Heart left ventricle (tissue), 13 donors: ENCODE measurements around the gene ROR1.

ENCODE experiments used
- POLR2A ChIP-seq, 2 donors: fragments of 450-650 bp; IDR thresholded peaks; one replicate each; pipeline ENCODE4 v1.6.1; 2017; ENCODE audit warnings: antibody characterized with exemption in 2 of 2, mild to moderate bottlenecking in 2 of 2, moderate library complexity in 2 of 2
- TF ChIP-seq, protein P1 (sequence below), 12 donors: fragments of 200-600 bp; sonication (generic) in 4 of 12; IDR thresholded peaks; one replicate each; pipeline versions ENCODE4 v1.5.0 to v1.8.0; 2018 to 2022; ENCODE audit warnings: antibody characterized with exemption in 12 of 12, mild to moderate bottlenecking in 5 of 12
- donor health status: ischemic (EF 13 %, LVEDD 7.1; RV severe dilation, severe dysfunction).
- donor health status: DM: no; HTN: yes; CAD: no.
- donor health status: DM: no; HTN: no; CAD: no.
- donor health status: ischemic (EF 25% LVEDD 6.9; RV normal size, moderate dysfunction).
- donor health status: ischemic (EF 25% LVEDD 5.7; RV mildly dilated, moderate dysfunction).
- donor health status: ischemic (EF 35%, LVEDD 5.7; RV mildly dilated, moderate dysfunction).
- donor health status: nonischemic (EF 11% LVEDD 7.7; RV severe dilation, severe dysfunction).
- donor health status: DM: yes; HTN: yes; CAD: no.
- donor health status: PGD.
- donor health status: ischemic (EF 29% LVEDD 5.4; RV normal size, mild dysfunction).
- donor health status: nonischemic (EF 23%, LVEDD 6.1; RV moderate dilation, normal function).

DNA sequence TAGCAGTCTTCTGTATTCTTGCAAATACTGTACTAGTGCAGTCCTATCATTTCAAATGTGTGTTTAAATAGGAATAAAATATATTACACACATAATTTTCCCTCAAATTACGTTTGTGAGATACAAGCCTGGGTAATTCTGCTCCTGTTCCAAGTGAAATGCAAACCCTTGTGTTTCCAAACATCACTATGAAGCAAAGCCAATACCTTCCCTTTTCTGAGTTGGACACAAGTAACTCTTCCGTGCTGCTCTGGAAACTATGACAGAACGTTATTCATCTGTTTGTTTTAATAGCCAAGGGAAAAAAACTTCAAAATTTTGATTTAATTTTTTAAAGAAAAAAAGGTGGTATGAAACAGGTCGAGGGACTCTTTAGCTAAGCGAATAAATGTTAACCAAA lies 355.9 kb downstream of the ROR1 start:
- TF ChIP-seq, protein P1, sequence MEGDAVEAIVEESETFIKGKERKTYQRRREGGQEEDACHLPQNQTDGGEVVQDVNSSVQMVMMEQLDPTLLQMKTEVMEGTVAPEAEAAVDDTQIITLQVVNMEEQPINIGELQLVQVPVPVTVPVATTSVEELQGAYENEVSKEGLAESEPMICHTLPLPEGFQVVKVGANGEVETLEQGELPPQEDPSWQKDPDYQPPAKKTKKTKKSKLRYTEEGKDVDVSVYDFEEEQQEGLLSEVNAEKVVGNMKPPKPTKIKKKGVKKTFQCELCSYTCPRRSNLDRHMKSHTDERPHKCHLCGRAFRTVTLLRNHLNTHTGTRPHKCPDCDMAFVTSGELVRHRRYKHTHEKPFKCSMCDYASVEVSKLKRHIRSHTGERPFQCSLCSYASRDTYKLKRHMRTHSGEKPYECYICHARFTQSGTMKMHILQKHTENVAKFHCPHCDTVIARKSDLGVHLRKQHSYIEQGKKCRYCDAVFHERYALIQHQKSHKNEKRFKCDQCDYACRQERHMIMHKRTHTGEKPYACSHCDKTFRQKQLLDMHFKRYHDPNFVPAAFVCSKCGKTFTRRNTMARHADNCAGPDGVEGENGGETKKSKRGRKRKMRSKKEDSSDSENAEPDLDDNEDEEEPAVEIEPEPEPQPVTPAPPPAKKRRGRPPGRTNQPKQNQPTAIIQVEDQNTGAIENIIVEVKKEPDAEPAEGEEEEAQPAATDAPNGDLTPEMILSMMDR (IDR thresholded peaks at IDR 0.05): no peak
- TF ChIP-seq POLR2A (IDR thresholded peaks at IDR 0.05): no peak
